ENCODE data around the gene IGFBP5.

DNA sequence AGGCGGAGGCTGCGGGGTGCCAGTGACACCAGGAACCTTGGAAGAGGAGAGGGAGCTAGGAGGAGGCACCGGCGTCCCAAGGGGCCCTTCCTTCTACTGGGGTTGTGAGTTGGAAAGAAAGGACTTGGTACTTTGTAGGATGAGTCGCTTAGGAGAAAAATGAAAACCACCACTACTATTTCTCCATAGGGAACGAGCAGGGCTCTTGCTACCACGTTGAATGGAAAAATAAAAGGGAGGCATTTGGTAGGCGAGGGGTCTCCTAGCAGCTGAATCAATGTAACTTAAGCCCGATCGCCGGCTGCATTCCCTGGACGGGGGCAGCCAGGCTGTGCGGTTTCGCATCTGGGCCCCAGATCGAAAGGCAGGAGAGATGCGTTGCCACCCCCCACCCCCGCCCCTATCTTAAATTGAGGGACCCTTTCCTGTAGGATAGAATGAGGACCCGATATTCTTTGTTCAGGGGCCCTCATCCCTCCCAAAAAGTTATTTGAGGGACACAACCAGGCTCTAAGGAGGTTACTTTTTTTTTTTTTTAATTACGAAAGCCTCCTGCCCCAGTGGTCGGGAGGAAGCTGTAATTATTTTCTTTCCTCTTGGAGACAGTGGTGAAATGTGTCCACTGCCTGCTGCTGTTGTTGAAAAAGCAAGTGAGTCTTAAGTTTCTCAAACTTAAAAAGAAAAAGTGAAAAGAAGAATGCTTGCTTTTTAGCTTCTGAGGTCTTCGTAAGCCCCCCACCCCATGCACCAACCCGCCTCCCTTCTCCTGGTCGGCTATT, 60.8 kb downstream of the IGFBP5 start:
- TF ChIP-seq, protein P1, sequence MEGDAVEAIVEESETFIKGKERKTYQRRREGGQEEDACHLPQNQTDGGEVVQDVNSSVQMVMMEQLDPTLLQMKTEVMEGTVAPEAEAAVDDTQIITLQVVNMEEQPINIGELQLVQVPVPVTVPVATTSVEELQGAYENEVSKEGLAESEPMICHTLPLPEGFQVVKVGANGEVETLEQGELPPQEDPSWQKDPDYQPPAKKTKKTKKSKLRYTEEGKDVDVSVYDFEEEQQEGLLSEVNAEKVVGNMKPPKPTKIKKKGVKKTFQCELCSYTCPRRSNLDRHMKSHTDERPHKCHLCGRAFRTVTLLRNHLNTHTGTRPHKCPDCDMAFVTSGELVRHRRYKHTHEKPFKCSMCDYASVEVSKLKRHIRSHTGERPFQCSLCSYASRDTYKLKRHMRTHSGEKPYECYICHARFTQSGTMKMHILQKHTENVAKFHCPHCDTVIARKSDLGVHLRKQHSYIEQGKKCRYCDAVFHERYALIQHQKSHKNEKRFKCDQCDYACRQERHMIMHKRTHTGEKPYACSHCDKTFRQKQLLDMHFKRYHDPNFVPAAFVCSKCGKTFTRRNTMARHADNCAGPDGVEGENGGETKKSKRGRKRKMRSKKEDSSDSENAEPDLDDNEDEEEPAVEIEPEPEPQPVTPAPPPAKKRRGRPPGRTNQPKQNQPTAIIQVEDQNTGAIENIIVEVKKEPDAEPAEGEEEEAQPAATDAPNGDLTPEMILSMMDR (IDR thresholded peaks at IDR 0.05) = no peak
- no peak for TF ChIP-seq POLR2A (IDR thresholded peaks at IDR 0.05)
